GM19455 (cell line): ENCODE results near the gene INTS2.
"Not testable (repeated sequence)": the region's sequence is repeated elsewhere in the genome, so short reads cannot be mapped to it uniquely, and the experiment has no call there.

Source experiments
- ATAC-seq: cut with Tn5 transposase; IDR thresholded peaks from one replicate; pipeline ENCODE4 v1.9.1; 2021; ENCODE audit not compliant: unreplicated experiment

INTS2 gene

GRCh38 chr17:61826198-61826597 is 101.6 kb downstream of the INTS2 start:
- not testable (repeated sequence) for ATAC-seq

GRCh38 chr17:61825448-61826137 is 102.2 kb downstream of the INTS2 start:
- no peak for ATAC-seq

GRCh38 chr17:61822326-61823285 is 105.2 kb downstream of the INTS2 start:
- no peak for ATAC-seq

GRCh38 chr17:61821655-61822054 is 106.1 kb downstream of the INTS2 start:
- ATAC-seq: no peak

- not testable (repeated sequence) for ATAC-seq
Measured at GRCh38 chr17:61819265-61819664, 108.5 kb downstream of the INTS2 start.

GRCh38 chr17:61818225-61818624 is 109.6 kb downstream of the INTS2 start:
- no peak for ATAC-seq

- no peak for ATAC-seq
Measured at GRCh38 chr17:61817452-61817851, 110.3 kb downstream of the INTS2 start.

GRCh38 chr17:61816538-61816937 is 111.2 kb downstream of the INTS2 start:
- ATAC-seq: no peak

GRCh38 chr17:61815863-61816503 is 111.8 kb downstream of the INTS2 start:
- no peak for ATAC-seq
